Omental fat pad (tissue), 4 donors: Measurements from ENCODE around the gene ECE1. TPM values are rescaled to one million over a fixed set of nuclear protein-coding genes. Genes with fewer than 3 reads are reported as not detected.

Experiments
- ATAC-seq: fragments of 150-250 bp; one replicate; pipeline ENCODE4 v1.9.1; 2016; ENCODE audit warnings: mild to moderate bottlenecking, moderate library complexity; ENCODE audit not compliant: low FRiP score
- DNase-seq: peaks from one replicate; pipeline ENCODE4 v3.0.0-alpha.2; 2019; ENCODE audit warnings: low spot score
- total RNA-seq, 4 donors: library from RNA; depleted of rRNA; stranded (reverse); fragments of >200 nt; gene quantifications; one replicate each; pipeline ENCODE4 v1.1.0, GENCODE V29; 2016
- TF ChIP-seq, protein P1 (sequence below), 3 donors: fragments of 450-650 bp; IDR thresholded peaks; one replicate each; pipeline ENCODE4 v1.5.1; 2016 to 2017; ENCODE audit warnings: antibody characterized with exemption in 3 of 3, mild to moderate bottlenecking in 3 of 3, moderate library complexity in 2 of 3

Gene ECE1
- total RNA-seq, 4 donors from 2014 or later: 43.5 to 158 (median 114) TPM

GRCh38 chr1:21300774-21301173, 10.5 kb upstream of the ECE1 start:
- no peak for DNase-seq
- no peak for ATAC-seq
- TF ChIP-seq, protein P1, sequence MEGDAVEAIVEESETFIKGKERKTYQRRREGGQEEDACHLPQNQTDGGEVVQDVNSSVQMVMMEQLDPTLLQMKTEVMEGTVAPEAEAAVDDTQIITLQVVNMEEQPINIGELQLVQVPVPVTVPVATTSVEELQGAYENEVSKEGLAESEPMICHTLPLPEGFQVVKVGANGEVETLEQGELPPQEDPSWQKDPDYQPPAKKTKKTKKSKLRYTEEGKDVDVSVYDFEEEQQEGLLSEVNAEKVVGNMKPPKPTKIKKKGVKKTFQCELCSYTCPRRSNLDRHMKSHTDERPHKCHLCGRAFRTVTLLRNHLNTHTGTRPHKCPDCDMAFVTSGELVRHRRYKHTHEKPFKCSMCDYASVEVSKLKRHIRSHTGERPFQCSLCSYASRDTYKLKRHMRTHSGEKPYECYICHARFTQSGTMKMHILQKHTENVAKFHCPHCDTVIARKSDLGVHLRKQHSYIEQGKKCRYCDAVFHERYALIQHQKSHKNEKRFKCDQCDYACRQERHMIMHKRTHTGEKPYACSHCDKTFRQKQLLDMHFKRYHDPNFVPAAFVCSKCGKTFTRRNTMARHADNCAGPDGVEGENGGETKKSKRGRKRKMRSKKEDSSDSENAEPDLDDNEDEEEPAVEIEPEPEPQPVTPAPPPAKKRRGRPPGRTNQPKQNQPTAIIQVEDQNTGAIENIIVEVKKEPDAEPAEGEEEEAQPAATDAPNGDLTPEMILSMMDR (IDR thresholded peaks at IDR 0.05): no peak

- ATAC-seq (no peak), DNase-seq (no peak)
- TF ChIP-seq, protein P1 (IDR thresholded peaks at IDR 0.05): no peak
Observed at GRCh38 chr1:21299780-21300395, 9.6 kb upstream of the ECE1 start.

- ATAC-seq (no peak), DNase-seq (no peak)
- TF ChIP-seq, protein P1 (IDR thresholded peaks at IDR 0.05): no peak
Observed at GRCh38 chr1:21298981-21299391, 8.7 kb upstream of the ECE1 start.

GRCh38 chr1:21297975-21298374, 7.7 kb upstream of the ECE1 start:
- TF ChIP-seq, protein P1 (IDR thresholded peaks at IDR 0.05): no peak
- ATAC-seq: peak; percentile 38

DNA sequence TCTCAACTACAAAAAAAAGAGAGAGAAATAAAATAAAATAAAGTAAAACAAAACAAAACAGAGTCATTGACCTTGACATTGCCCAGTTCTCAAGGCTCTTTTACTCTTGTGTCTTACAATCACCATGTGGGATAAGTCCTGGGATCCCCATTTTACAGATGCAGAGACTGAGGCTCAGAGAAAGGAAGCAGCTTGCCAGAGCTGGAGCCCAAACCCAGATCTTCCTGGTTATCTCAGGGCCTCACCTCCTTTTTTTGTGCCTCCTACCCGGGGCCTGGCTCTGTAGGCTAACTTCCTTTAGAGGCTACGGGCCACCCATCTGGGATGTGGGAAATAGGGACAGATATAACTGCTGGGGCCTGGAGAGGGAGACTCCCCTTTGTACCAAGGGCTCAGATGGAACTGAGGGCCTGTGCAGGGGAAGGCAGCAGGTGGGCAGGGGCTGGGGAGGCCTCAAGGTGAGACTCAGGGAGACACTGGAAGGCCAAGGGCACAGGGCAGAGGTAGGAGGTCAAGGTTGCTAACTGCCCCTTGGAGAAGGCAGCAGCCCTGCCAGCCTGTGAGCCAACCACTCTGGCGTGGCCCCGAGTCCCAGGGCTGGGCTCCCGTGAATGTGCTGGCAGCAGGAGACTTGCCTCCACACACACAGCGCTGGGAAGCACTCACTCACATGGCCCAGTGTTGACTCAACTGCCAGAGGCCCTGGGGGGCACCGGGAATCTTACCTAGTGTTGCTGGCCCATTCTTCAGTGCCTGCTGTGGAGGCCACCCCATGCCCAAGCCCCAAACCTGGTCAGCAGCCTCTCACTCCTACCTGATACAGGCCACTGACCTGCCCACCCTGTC, 6.5 kb upstream of the ECE1 start:
- DNase-seq (no peak), ATAC-seq (no peak)
- TF ChIP-seq, protein P1 (IDR thresholded peaks at IDR 0.05): no peak

More at GRCh38 chr1:21297975-21298374, 7.7 kb upstream of the ECE1 start:
- DNase-seq: no peak

- TF ChIP-seq, protein P1 (IDR thresholded peaks at IDR 0.05): no peak
- no peak for ATAC-seq
- no peak for DNase-seq
Observed at GRCh38 chr1:21295545-21295944, 5.3 kb upstream of the ECE1 start.
